Smooth muscle cell (in vitro differentiated cells): ENCODE data around the gene AJUBA. TPM values are rescaled to one million over a fixed set of nuclear protein-coding genes. Genes with fewer than 3 reads are reported as not detected.

Experiments used
- DNase-seq: peaks from one replicate; lab custom pipeline; 2025; ENCODE audit not compliant: unreplicated experiment; lab: John Stamatoyannopoulos, UW
- H2AFZ ChIP-seq: fragments of 200-600 bp; sonication (generic); 2 replicates; pipeline ENCODE4 v1.6.0; 2016; ENCODE audit warnings: antibody characterized with exemption, low read depth, mild to moderate bottlenecking
- H3F3A ChIP-seq: fragments of 200-600 bp; sonication (generic); 2 replicates; pipeline ENCODE4 v1.6.0; 2017; ENCODE audit warnings: antibody characterized with exemption, low read depth
- H3K27ac ChIP-seq: fragments of 200-600 bp; sonication (generic); 2 replicates; pipeline ENCODE4 v1.5.1; 2016; ENCODE audit warnings: low read depth, mild to moderate bottlenecking
- H3K27me3 ChIP-seq: fragments of 200-600 bp; sonication (generic); 2 replicates; pipeline ENCODE4 v1.6.1; 2016; ENCODE audit warnings: low read depth, mild to moderate bottlenecking
- H3K36me3 ChIP-seq: fragments of 200-600 bp; sonication (generic); 2 replicates; pipeline ENCODE4 v1.5.1; 2016; ENCODE audit warnings: low read depth
- H3K4me1 ChIP-seq: fragments of 200-600 bp; sonication (generic); 2 replicates; pipeline ENCODE4 v1.5.1; 2016; ENCODE audit warnings: low read depth
- H3K4me2 ChIP-seq: fragments of 200-600 bp; sonication (generic); 2 replicates; pipeline ENCODE4 v1.6.0; 2016; ENCODE audit warnings: mild to moderate bottlenecking
- H3K4me3 ChIP-seq: fragments of 200-600 bp; sonication (generic); 2 replicates; pipeline ENCODE4 v1.5.1; 2016; ENCODE audit warnings: mild to moderate bottlenecking
- H3K79me2 ChIP-seq: fragments of 200-600 bp; sonication (generic); 2 replicates; pipeline ENCODE4 v1.6.0; 2016; ENCODE audit warnings: low read depth, mild to moderate bottlenecking
- H3K9ac ChIP-seq: fragments of 200-600 bp; sonication (generic); 2 replicates; pipeline ENCODE4 v1.6.0; 2016; ENCODE audit warnings: low read depth
- H3K9me3 ChIP-seq: fragments of 200-600 bp; sonication (generic); replicated peaks from 2 replicates; pipeline ENCODE4 v1.5.1; 2016; ENCODE audit warnings: low read depth
- H4K20me1 ChIP-seq: fragments of 200-600 bp; sonication (generic); 2 replicates; pipeline ENCODE4 v1.6.0; 2016; ENCODE audit warnings: low read depth
- WGBS: methylation state at CpG from one replicate; pipeline ENCODE4 v1.1.7; 2016; ENCODE audit warnings: low lambda C conversion rate; 5-methylcytosine and 5-hydroxymethylcytosine counted together
- polyA plus RNA-seq: library from polyadenylated mRNA; unstranded; fragments of >200 nt; fragmentation: Nextera tagmentation; extraction: Ambion mirVana; gene quantifications from 2 replicates; pipeline ENCODE4 v1.2.1, GENCODE V29; 2016
- total RNA-seq: library from RNA; depleted of rRNA; stranded (reverse); fragments of >200 nt; gene quantifications from 2 replicates; pipeline ENCODE4 v1.2.3, GENCODE V29; 2014
- TF ChIP-seq, protein P1 (sequence below): fragments of 200-600 bp; sonication (generic); IDR thresholded peaks from 2 replicates; pipeline ENCODE4 v1.5.1; 2017; ENCODE audit warnings: borderline replicate concordance, mild to moderate bottlenecking, antibody characterized with exemption; ENCODE audit not compliant: insufficient read depth, poor library complexity, severe bottlenecking

AJUBA gene
- total and polyA plus RNA-seq, 2 experiments from 2014 or later, result 19.8 to 20.7 TPM

DNA sequence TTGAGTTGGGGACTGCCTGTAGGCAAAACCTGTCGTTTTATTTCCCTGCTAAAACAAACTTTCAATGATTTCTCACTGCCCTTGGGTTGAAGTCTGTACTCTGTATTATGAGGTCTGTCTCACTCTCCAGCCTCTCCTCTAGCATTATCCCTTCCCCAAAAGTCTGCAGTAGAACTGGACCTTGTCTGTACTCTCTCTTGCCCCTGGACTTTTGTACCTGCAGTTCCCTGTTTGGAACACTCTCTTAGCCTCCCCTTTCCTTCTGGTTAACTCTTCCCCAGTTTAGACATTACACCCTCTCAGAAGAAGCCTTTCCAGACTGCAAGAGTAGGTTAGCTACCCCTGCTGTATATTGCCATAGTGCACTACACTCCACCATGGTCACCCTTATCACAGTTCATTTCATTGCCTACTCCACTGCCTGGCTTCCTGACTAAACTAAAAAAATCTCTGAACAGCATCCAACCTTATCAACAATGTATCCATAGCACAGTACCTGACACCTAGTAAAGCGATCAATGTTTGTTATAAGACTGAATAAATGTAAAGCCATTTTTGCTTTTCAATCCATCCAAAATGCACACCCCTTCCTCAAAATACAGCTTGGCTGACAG, 3.6 kb upstream of the AJUBA start:
- Histone ChIP-seq H3K4me2 (no peak overlapping the region), H3K4me3 (no peak overlapping the region), H2AFZ (no peak overlapping the region), H3K79me2 (peaks cover 15% of the 10 kb centered on the region), H3K4me1 (no peaks in the 10 kb centered on the region), H4K20me1 (no peaks in the 10 kb centered on the region), H3K9me3 (no peaks in the 10 kb centered on the region), H3F3A (peaks cover 5% of the 10 kb centered on the region), H3K27me3 (no peaks in the 10 kb centered on the region), H3K36me3 (no peaks in the 10 kb centered on the region), H3K27ac (no peak overlapping the region), H3K9ac (no peak overlapping the region)
- TF ChIP-seq, protein P1, sequence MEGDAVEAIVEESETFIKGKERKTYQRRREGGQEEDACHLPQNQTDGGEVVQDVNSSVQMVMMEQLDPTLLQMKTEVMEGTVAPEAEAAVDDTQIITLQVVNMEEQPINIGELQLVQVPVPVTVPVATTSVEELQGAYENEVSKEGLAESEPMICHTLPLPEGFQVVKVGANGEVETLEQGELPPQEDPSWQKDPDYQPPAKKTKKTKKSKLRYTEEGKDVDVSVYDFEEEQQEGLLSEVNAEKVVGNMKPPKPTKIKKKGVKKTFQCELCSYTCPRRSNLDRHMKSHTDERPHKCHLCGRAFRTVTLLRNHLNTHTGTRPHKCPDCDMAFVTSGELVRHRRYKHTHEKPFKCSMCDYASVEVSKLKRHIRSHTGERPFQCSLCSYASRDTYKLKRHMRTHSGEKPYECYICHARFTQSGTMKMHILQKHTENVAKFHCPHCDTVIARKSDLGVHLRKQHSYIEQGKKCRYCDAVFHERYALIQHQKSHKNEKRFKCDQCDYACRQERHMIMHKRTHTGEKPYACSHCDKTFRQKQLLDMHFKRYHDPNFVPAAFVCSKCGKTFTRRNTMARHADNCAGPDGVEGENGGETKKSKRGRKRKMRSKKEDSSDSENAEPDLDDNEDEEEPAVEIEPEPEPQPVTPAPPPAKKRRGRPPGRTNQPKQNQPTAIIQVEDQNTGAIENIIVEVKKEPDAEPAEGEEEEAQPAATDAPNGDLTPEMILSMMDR, result no peak
- no peak for DNase-seq
- 55% methylated on average over 2 of the region's 2 CpGs for WGBS

DNA sequence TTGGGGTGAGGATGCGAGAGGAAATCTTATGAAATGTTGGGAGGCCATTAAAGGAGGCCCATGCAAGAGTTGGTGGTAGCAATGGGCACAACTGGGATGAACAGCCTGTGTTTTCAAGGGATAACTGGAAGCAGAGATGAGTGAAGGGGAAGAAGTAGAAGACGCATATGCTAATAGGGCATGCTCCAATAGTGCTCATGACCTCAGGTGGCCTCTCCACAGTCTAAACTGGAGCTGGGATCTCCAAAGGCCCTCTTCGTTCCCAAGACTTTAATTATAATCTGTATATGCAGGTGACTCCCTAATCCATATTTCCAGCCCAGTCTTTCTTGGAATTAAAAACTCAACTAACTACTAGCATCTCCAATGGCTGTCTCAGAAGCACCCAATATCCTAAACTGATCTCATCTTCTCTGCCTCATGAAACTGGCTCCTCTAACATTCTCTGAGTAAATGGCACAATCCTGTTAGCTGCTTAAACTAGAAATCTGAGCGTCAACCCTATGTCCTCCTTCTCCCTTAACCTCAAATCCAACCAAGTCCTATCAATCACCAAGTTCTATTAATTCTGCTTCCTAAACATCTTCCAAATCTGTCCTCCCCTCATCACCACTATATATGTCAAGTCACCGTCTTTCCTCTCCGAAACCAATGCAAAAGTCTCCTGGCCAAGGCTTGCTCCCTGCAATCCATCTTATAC, 2.8 kb upstream of the AJUBA start:
- no peaks in the 10 kb centered on the region for H3K36me3 ChIP-seq

DNA sequence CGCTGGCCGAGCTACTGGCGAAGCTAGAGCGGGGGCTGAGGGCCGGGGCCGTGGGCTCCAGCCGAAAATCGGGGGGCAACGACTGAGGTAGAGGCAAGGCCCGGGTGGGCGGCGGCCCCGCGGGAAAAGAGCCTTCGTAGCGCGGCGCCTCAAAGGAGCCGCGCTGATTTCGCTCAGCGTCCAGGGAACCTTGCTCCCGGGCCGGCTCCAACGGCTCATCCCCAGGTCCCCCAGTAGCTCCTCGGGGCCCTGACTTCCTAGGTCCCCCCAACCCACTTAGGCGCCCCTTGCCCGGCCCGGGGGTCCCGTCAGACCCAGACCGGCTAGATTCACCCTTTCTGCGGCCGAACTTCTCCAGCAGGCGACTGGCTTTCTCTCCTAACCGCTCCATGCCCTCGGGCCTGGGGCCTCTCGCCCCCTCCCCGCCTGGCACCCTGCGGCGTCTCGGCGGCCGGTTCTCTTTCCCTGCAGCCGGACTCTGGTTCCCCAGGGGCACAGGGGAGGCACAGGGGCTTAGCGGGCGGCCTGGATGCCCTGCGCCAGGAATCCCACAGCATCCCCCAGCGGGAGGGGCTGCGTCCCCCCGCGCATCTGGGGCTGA, 375 bp downstream of the AJUBA start:
- Histone ChIP-seq H3K9me3 (no peaks in the 10 kb centered on the region), H3K27ac (peak overlapping the region; percentile 69), H3K4me3 (peak overlapping the region; percentile 92), H3K27me3 (no peaks in the 10 kb centered on the region), H3K36me3 (no peaks in the 10 kb centered on the region), H4K20me1 (peaks cover 13% of the 10 kb centered on the region), H3K4me2 (peak overlapping the region; percentile 89), H3K9ac (peak overlapping the region; percentile 83), H3K4me1 (peaks cover 31% of the 10 kb centered on the region), H3K79me2 (peaks cover 24% of the 10 kb centered on the region), H2AFZ (peak overlapping the region; percentile 84), H3F3A (peaks cover 34% of the 10 kb centered on the region)
- TF ChIP-seq, protein P1, result no peak
- 1% methylated on average over 51 of the region's 51 CpGs for WGBS
- DNase-seq, result no peak

More for the DNA sequence above, 2.8 kb upstream of the AJUBA start:
- H2AFZ ChIP-seq, result no peak overlapping the region
- H3K4me3 ChIP-seq, result no peak overlapping the region
- H4K20me1 ChIP-seq, result no peaks in the 10 kb centered on the region
- WGBS, result 92% methylated on average over 6 of the region's 6 CpGs
- TF ChIP-seq, protein P1, result no peak
- H3K4me1 ChIP-seq, result peaks cover 2% of the 10 kb centered on the region
- no peak overlapping the region for H3K9ac ChIP-seq
- no peaks in the 10 kb centered on the region for H3K9me3 ChIP-seq
- peaks cover 19% of the 10 kb centered on the region for H3K79me2 ChIP-seq
- H3K4me2 ChIP-seq, result no peak overlapping the region
- peaks cover 7% of the 10 kb centered on the region for H3F3A ChIP-seq
- no peaks in the 10 kb centered on the region for H3K27me3 ChIP-seq
- H3K27ac ChIP-seq, result no peak overlapping the region
- no peak for DNase-seq
